GM18909 (cell line): ENCODE results near the gene CCM2.
"Not testable (repeated sequence)": the region's sequence is repeated elsewhere in the genome, so short reads cannot be mapped to it uniquely, and the experiment has no call there.

Experiments used
- ATAC-seq: cut with Tn5 transposase; IDR thresholded peaks from one replicate; pipeline ENCODE4 v1.9.1; 2021; ENCODE audit warnings: mild to moderate bottlenecking; ENCODE audit not compliant: unreplicated experiment, poor library complexity

Gene CCM2

DNA sequence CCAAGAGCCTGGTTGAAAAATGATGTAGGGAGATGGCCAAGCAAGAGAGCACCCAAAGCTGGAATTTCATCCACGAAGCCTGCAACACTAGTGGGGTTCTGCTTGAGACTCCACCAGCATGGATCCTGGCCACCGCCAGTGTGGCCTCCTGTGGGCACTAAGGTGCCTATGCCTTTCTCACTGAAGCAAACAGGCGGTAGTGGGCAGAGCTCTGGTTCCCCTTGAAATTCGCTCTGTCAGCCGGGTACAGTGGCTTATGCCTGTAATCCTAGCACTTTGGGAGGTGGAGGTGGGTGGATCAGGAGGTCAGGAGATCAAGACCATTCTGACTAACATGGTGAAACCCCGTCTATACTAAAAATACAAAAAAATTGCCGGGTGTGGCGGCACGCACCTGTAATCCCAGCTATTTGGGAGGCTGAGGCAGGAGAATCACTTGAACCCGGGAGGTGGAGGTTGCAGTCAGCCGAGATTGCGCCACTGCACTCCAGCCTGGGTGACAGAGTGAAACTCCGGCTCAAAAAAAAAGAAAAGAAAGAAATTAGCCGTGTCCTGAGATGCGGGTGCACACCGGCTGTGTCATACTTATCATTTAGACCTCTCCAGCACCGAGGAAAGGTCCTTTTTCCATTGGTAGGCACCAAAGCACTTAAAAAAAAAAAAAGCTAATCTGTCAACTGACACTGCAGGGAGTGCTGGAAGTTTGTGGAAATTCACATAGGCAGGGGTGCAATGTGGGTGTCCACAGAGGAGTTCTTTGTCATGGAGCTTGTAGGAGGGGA lies 28.3 kb downstream of the CCM2 start:
- ATAC-seq = no peak

DNA sequence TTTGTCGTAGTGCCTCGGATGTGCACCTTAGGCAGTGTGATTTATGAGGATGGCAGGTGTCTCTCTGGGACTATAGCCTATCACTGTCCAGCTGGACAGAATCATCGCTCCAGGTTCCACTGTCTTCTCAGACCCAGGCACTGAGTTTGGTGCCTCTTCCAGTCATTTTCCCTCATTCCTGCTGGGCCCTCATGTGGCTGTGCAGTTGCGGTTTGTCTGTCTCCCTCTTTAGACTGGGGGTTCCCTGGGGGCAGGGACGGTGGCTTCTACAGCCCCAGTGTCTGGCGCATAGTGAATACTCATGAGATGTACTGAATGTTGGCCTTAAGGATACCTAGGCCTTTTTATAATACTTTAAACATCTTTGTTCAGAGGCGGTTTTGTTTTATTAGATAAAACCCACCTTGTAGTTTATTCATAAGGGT lies 28.9 kb downstream of the CCM2 start:
- no peak for ATAC-seq

DNA sequence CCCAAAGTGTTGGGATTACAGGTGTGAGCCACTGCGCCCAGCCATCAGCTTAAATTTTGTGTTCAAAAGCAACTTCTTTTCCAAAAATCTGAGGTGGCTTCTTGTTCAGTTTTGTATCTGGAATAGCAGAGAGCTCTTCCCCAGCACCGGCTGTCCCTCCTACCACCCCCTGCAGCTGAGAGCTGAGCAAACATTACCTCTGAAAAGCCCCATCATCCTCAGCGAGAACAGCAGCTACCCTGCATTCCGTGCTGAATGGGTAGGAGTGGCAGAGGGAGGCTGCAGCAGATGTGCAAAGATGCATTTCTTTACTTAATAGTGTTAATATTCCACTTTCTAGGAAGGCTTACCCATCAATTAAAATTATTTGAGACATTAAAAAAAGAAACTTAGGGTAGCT lies 31.8 kb downstream of the CCM2 start:
- ATAC-seq = no peak

DNA sequence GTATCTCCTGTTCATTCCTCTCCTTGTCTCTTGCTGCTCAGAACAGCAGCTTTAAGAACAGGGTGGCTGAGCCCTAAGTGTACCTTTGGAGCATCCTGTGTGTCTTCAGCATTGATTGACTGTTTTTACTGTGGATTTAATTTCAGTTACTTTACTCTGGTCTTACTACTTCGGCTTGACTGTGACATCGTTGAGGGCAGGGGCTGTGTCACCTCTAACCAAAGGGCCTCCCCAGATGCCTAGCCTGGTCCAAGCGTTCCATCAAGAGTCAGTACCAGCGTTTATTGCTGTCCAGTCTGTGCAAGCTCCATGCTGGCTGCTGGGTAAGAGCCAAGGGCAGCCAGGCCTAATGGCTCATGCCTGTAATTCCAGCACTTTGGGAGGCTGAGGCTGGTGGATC lies 32.4 kb downstream of the CCM2 start:
- no peak for ATAC-seq

DNA sequence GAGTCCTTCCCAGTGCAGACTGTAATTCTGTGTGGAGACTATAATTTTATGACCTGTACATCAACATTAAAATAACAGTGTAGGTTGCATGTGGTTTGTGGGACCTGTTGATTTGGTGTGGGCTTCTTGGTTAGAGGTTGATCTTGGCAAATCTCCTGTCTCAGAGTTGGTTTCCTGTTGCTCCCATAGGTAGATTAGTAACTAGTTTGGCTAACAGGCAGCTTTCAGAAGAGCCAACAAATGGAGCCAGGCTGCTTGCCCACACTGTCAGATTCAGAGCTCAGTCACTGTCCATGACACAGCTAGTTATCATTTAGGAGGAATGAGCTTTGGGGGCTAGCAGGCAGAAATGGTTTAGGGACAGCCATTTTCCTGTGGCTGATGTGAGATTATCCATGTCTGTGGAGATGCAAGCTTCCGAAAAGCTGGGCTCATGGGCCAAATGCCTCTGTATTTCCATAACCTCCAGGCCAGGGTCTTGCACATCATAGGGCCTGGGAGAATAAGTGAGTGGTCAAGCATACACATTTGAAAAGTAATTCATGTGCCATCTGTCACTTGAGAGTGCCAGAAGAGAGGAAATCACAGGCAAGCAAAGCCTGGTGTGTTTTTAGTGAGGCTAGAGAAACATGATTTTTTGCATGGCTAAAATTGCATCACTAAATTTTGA lies 33.4 kb downstream of the CCM2 start:
- no peak for ATAC-seq

DNA sequence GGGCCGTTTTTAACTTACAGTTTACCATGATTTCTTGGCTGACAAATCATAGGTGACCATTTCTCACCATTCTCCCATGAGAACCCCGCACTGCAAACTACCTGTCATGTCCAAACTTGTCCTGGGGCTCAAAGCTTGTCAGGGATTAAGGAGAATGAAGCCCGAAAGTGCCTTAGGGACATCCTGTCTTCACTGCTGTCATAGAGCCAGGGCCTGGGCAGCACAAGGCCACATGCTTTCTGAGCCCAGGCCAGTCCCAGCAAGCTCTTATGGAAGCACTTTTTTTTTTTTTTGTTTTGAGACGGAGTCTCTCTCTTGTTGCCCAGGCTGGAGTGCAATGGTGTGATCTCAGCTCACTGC lies 33.9 kb downstream of the CCM2 start:
- no peak for ATAC-seq

DNA sequence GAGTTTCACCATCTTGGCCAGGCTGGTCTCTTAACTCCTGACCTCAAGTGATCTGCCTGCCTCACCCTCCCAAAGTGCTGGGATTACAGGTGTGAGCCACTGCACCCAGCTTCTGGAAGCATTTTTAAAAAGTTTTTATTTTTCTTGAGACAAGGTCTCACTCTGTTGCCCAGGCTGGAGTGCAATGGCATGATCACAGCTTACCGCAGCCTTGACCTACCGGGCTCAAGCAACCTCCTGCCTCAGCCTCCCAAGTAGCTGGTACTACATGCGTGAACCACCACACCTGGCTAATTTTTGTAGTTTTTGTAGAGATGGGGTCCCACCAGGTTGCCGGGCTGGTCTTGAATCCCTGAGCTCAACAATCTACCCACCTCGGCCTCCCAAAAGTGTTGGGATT lies 34.7 kb downstream of the CCM2 start:
- ATAC-seq = not testable (repeated sequence)

DNA sequence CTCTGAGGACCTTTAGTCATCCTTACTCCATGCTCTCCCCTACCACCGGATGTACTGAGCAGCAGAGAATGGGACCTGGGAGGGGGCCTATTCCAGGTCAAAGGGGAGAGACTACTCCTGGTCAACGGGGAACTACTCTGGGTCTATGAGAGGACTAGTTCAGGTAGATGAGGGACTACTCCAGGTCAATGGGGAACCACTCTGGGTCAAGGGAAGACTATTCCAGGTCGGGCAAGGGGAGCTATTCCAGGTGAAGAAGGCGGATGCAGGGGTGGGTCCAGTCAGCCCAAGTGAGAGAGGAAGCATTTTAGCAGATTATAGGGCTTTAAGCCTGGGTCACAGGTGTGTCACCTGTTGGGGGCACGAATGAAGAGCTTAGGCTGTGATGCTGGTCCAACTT lies 35.4 kb downstream of the CCM2 start:
- no peak for ATAC-seq

DNA sequence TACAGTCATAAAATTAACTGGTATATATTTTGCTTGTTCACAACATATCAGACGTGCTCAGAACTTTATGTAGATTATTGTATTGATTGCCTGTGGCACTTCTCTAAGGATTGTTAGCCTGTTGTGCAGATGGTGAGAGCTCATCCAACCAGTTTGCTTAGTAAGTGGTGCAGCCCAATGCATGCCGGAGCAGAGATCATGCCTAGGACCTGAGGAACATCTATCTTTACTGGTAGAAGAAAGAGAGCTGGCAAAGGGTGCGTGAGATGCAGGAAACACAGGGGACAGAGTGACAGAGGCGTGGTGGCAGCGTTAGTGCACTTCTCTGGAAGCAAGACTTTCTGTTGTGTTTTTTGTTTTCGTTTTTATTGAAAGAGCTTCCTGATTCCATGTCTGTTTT lies 35.9 kb downstream of the CCM2 start:
- ATAC-seq = no peak

DNA sequence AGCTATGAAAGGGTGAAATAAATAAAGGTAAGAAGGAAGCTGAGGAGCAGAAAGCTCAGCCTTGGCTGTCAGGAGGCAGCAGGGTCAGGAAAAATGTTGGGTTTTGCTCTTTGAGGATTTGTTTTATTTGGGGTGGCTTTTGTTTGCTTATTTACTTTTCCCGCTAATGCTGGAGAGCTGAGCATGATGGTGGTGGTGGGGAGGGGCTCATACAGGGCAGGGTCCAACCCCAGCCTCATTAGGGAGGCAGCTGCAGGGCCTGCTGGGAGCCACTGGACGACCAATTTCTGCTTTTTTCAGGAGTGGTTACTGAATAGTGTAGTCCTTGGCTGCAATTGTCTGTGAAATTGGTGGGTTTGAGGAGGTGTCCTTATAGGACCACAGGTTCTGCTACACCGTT lies 36.3 kb downstream of the CCM2 start:
- ATAC-seq = no peak

DNA sequence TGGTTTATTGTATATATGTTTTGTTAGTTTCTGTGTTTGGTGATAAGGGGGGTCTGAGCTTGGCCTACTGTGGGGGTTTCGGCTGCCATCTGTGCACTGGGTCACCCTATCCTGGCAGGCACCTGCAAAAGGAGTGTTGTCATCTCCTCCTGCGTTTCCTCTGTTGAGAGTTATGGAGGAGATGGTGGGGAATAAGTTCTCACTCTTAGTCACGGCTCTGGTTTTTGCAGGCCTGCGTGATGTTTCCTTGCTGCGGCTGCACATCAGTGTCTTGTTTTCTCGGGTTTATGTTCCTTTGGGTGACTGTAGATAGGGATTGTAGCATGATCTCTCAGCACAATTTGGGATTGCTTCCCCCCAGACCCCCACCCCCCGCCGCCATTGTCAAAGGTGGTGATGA lies 36.8 kb downstream of the CCM2 start:
- no peak for ATAC-seq

DNA sequence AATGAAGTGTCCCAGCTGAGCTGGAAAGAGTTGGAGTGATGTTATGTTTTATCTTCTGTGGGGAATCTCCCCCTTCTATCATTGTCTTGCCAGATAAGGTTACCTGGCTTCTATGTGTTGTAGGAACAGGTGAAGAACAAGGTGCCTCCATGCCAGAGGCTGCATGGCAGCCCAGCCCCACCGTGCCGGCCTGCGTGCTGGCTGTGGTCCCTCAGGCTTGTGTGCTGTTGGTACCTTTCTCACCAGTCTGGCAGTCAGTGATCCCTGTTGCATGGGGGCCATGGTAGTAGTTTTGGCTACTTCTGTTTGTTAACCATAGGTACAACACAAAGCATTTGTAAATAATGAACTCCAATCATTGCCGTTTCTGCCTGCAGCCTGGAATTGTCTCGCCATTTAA lies 37.9 kb downstream of the CCM2 start:
- no peak for ATAC-seq

DNA sequence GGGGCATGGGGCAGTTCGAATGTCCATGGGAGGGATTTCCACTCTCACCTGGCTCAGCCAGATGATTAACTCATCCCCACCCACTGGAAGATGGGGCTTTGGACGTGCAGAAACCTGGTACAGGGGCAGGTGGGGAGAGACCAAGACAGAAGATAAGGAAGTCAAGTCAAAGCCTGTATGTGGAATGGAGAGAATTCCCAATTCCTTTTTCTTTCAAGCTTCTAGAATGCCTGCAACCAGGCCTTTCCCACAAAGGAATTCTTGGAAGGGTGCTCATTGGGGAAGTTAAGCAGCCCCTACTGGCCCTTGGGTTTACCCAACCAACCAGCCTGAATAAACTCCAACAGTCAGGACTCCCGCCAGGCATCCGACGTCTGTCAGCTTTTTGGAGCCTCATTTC lies 39.1 kb downstream of the CCM2 start:
- no peak for ATAC-seq

DNA sequence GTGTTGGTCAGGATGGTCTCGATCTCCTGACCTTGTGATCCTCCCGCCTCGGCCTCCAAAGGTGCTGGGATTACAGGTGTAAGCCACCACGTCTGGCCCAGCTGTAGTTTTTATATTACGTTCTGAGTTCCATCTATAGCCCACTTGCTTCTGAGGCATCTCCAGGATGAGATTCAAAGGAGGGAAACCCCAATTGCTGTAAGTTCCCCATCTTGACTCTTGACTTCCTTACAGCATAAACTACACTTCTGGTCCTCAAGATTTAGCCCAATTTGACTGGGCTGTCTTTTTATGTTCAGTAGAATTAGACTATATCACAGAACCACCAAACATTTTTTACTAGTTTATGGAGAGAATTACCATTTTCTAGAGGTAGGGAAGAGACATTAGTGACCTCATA lies 44.3 kb downstream of the CCM2 start:
- no peak for ATAC-seq

DNA sequence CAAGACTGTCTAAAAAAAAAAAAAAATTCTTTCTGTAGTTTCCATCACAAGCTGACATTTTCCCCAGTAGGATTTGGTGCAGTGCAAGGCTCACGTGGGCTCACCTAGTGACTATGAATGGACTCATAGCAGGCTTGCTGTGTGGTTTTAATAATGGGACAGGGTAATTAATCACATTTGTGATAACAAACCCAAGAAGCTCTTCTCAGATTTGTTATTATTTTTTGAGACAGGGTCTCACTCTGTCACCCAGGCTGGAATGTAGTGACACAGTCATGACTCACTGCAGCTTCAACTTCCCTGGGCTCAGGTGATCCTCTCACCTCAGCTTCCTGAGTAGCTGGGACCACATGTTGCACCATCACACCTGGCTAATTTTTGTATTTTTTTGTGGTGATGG lies 48.7 kb downstream of the CCM2 start:
- no peak for ATAC-seq

DNA sequence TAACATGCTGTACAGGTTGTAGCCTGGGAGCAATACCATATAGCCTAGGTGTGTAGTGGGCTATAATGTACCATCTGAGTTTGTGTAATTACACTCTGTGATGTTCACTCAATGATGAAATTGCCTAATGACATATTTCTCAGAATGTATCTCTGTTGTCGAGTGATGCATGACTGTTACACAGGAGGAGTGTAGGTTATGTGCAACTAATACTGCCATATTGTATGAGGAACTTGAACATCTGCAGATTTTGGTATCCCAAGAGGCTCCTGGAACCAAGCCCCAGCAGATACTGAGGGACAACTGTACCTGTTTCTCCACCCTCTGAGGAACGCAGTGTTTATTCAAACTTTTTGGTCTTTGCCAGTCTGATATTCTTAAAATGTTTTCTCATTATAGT lies 50.2 kb downstream of the CCM2 start:
- ATAC-seq = no peak

DNA sequence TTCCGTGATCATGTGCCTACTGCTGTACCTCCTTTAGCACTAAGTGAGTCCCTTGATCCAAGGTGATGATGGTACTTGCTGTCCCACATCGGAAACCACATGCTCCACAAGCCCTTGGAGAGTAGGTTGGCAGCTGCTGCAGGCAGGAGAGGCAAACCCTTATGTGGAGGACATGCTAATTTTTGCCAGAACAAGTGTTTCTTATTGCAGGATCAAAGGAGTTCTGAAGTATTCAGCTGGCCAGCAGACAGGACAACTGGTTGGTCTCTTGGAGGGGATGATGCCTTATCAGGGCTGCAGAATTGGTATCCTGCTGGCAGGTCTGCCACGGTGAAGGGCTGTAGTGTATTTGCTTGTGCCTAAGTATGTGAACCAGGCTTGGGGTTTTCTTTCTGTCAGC lies 52.0 kb downstream of the CCM2 start:
- no peak for ATAC-seq

DNA sequence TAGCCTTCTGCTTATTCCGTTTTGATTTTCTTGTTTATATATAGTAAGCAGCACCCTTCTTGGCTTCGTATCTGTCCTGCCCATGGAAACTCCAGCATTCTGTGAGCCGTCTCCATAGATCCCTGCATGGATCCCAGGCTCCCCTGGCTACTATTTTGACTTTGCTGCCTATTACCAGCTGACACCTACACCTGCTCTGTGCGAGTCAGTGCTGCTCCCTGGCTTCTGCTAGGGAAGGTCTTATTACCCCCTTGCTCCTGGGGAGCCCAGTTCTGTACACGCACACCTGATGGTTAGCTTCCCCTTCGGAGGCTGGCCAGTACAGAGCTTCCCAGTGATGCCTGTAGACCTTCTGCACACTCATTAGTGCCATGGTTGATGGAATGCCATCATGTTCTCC lies 53.4 kb downstream of the CCM2 start:
- ATAC-seq = no peak

DNA sequence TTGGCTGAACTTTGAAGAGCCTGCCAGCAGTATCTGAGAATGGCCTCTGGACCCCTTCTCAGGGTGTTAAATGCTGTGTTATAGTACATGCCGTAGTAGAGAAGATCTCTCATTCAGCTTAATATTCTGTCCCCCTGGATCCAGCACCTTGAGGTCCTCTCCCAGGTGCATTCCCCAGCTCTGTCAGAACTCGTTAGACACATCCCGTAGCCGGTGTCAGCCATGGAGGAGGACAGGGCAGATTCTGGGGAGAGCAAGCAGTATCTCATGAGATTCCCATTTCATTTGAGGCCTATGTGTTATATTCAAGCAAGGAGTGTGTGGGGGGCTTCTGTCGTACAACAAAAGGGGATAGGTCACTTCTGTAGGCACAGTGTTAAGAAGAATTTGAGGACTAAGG lies 53.9 kb downstream of the CCM2 start:
- no peak for ATAC-seq

DNA sequence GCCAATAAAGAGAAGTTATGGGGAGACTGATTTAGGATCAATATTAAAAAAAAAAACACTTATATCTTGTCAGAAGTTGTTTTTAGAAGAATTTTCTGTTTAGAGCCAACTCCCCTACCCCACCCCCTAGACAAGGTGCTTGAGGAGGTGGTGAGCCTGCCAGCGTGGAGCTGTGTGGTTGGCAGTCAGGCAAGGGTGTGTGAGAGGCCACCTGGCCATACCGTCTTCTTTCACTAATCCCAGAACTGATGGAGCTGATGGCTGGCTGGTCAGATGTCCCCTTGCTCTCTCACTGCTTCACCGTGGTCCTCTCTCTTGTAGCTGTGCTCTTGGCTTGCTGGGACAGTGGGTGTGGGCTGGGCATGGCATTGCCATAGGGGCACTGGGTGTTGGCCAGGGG lies 54.4 kb downstream of the CCM2 start:
- ATAC-seq = no peak

DNA sequence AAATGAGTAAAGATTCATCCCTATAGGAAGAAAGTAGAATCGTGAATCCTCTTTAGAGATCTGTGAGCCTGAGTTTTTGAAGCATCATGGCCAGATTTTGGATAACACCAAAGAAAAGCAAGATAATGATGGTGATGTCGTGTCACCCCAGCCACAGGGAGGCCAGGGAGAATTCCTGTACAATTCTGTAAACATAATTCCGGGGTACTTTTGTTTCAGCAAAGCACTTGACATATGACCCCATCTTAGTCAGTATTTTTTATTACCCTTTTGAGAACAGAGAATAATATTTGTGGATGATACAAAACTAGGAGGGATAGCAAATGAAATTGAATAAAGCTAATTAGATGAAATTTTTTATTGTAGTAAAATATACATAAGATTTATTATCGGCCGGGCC lies 55.0 kb downstream of the CCM2 start:
- no peak for ATAC-seq

DNA sequence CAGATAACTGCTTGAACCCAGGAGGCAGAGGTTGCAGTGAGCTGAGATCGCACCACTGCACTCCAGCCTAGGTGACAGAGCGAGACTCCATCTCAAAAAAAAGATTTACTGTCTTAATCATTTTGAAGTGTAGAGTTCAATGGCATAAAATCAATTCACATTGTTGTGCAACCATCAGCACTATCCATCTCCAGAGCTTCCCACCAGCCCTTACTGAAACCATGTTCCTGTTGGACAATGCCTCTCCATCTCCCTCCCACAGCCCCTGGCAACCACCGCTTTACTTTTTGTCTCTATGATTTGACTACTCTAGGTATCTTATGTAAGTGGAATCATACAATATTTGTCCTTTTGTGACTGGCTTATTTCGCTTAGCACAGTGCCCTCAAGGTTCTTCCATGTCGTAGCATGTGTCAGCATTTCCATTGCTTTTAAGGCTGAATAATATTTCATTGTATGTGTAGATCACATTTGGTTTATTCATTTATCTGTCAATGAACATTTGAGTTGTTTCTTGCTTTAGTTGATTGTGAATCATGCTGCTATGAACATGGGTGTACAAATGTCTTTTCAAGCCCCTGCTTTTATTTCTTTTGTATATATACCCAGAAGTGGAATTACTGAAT lies 55.7 kb downstream of the CCM2 start:
- ATAC-seq = no peak
